LoVo (cell line): ENCODE results near the gene ZNF578.
"Not testable (repeated sequence)": the region's sequence is repeated elsewhere in the genome, so short reads cannot be mapped to it uniquely, and the experiment has no call there.

Experiments used
- DNase-seq: peaks from one replicate; pipeline ENCODE4 v3.0.0-alpha.2; 2016; ENCODE audit warnings: low spot score

The ZNF578 gene

DNA sequence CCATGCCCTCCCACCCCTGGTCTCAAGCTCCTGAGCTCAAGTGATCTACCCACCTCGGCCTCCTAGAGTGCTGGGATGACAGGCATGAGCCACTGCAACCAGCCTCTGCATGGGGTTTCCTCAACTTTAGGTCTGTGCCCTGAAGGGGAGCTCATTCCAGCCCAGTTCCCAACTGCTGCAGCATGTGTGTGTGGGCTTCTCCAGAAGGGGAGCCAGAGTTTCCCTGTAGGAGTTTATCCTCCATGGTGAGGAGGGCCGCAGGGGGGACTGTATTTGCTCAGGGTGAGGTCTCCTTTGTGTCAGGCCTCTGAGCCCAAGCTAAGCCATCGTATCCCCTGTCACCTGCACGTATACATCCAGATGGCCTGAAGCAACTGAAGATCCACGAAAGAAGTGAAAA, 62.8 kb downstream of the ZNF578 start:
- DNase-seq, result no peak

DNA sequence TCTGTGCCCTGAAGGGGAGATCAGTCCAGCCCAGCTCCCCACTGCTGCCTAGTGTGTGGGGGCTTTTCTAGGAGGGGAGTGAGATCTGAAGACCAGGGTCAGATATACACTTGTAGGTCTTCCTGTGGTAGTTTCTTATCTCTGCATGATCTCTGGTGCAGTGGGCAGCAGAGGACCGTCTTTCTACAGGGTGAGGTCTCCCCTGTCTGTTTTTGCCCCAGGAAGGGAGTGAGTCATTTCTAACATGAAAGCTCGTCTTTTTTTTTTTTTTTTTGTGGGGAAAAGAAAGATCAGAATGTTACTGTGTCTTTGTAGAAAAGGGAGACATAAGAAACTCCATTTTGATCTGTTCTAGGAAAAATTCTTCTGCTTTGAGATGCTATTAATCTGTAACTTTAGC, 65.3 kb downstream of the ZNF578 start:
- DNase-seq, result no peak

DNA sequence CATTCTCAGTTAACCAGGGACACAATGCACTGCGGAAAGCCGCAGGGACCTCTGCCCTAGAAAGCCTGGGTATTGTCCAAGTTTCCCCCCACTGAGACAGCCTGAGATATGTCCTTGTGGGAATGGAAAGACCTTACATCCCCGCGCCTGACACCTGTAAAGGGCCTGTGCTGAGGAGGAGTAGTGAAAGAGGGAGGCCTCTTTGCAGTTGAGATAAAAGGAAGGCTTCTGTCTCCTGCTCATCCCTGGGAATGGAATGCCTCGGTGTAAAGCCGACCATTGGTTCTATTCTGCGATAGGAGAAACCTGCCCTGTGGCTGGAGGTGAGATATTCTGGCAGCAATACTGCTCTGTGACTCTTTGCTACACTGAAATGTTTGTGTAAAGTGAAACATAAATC, 65.8 kb downstream of the ZNF578 start:
- not testable (repeated sequence) for DNase-seq

DNA sequence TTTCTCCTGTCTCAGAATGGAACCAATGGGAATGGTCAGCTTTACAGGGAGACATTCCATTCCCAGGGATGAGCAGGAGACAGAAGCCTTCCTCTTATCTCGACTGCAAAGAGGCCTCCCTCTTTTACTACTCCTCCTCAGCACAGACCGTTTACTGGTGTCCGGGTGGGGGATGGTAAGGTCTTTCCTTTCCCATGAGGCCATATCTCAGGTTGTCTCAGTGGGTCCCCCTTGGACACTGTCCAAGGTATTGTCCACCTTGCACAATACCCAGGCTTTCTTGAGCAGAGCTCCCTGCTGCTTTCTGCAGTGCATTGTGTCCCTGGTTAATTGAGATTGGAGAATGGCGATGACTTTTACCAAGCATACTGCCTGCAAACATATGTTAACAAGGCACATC, 66.7 kb downstream of the ZNF578 start:
- no peak for DNase-seq

DNA sequence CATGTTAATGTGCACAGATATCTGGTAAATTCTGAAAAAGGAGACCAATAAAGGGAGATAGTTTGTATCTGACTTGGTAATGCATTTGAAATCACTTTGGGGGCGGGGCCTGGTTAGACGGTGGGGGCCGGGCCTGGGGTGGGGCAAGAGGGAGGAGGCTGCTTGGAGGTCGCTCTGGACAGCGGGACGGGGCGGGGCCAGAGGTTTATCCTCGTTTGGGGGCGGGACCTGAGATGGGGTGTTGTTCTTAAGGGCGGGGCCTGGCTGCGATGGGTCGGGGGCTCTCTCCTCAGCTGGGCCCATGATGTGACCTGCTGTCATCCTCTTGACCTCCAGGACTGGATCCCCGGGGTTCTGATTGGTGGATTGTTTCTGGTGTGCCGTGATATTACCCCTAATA, 69.2 kb downstream of the ZNF578 start:
- DNase-seq, result no peak

DNA sequence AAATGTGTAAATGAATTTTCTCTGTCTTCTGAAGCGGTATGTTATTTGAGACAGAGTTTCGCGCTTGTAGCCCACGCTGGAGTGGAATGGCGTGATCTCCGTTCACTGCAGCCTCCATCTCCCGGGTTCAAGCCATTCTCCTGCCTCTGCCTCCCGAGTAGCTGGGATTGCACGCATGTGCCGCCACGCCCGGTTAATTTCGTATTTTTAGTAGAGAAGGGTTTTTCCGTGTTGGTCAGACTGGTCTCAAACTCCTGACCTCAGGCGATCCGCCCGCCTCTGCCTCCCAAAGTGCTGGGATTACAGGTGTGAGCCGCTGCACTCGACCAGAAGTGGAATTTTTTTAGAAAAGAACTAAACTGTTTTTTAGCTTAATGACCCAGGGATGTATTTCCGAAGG, 70.7 kb downstream of the ZNF578 start:
- DNase-seq, result no peak

DNA sequence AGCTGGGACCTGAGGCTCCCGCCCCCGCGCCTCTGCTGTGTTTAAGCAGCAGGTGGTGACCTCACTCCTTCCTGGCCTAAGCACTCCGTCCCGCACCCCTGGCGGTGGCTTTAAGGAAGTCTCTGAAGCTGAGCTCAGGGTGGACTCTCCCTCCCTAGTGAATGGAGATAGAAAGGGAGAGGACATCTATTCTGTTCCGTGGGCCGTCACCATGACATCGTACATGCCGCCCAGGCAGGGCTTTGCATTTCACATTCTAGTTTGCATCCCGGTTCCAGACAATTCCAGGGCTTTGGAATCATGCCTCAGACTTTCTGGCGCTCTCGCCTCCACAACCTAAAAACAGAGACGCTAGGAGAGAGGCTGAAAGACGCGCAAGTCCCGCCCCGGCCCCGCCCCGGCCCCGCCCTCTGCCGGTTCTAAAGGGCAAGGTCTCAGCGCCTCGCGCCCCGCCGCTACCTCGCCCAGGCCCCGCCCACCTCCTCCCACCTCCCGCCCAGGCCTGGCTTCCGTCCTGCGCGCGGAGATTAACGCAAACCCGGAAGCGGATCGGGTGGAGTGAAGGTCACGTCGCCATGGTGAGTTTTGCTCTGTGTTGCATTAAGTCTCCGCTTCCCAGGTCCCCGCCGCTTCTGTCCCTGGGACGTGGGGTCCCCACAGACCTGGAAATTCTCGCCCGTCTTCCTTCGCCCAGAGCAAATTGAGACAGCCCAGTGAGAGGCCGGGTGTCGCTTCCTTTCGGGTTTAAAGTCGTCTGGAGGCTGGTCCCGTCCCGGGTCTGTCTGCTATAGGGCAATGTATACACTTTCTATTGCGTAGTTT, 74.0 kb downstream of the ZNF578 start, which contains the start of gene ZNF808:
Gene ZNF808, plus strand, starts transcription at position 535 of the 822 bp plus-strand sequence. CDS start 15,617 bp downstream, outside the sequence.
- DNase-seq, result peak; percentile 91

DNA sequence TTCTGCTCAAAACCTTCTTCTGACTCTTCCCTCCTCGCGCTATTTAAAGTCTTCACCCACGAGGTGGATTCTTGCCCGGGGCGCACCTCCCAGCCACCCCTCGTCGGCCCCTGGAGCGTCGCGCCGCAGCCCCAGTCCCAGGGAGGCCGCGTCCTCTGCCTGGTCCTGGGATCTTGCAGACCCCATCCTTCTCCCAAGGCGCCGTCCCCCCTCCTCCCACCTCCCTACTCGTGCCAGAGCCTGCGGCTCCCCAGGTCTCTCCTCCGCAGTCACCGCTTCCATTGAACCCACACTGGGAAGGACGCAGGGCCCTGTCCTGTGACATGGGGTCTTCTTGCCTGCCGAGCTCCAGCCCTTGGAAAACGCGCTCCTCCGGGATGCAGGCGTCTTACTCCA, 74.6 kb downstream of the ZNF578 start:
- DNase-seq, result no peak

DNA sequence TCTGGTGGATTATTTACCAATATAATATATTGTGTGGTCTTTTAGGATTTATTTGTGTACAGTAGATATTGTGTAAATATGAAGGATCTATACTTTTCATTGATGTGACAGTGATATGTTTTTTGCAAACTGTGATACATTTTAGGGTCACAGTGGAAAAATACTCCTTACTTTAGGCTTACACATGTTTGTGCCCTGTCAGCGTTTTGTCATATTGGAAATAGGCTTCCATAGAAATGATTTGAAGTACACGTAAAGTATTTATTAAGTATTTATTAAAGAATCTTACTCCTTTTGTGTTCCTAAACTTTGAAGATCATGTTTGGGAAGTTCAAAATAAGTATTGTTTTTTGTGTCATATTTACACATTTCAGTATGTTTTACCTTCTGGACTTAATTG, 79.1 kb downstream of the ZNF578 start:
- no peak for DNase-seq

DNA sequence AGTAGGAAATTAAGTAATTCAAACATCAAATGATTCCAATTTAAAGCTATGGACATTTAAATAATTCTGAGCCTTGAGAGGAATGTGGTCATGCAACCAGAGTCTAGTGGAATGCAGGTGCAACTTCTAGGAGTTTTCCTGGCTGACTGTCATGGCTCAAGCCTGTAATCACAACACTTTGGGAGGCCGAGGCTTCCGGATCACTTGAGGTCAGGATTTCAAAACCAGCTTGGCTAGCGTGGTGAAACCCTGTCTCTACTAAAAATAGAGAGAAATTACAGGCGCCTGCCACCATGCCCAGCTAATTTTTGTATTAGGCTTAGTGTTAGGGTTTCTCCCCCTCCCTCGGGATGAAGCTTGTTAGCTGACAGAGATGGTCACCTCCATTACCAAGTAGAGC, 80.5 kb downstream of the ZNF578 start:
- DNase-seq, result no peak

DNA sequence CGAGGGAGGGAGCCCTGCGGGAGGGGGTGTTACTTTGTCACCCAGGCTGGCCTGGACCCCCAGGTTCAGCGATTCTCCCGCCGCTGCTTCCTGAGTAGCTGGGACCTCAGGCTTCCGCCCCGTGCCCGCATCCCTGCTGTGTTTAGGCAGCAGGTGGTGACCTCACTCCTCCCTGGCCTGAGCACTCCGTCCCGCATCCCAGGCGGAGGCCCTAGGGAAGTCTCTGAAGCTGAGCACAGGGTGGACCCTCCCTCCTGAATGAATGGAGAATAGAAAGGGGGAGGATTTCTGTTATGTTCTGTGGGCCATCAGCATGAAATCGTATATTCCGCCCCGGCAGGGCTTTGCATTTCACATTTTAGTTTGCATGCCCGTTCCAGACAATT, 82.0 kb downstream of the ZNF578 start:
- DNase-seq, result not testable (repeated sequence)

DNA sequence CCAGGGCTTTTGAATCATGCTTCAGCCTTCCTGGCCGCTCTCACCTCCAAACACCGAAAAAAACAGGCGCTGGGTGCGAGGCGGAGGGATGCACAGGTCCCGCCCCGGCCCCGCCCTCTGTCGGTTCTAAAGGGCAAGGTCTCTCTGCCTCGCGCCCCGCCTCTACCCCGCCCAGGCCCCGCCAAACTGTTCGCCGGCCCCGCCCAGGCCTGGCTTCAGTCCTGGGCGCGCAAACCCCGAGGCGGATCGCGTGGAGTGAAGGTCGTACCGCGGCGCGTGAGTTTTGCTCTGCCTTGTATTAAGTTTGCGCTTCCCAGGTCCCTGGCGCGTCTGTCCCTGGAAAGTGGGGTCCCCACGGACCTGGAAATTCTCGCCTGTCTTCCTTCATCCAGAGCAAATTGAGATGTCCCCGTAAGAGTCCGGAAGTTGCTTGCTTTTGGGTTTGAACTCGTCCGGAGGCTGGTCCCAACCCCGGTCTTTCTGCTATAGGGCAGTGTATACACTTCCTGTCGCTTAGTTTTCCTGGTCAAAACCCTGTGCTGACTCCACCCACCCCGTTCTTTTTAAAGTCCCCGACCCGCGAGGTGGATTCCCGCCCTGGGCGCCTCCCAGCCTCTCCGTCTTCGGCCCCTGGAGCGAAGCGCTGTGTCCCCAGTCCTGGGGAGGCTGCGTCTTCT, 82.6 kb downstream of the ZNF578 start:
- no peak for DNase-seq

DNA sequence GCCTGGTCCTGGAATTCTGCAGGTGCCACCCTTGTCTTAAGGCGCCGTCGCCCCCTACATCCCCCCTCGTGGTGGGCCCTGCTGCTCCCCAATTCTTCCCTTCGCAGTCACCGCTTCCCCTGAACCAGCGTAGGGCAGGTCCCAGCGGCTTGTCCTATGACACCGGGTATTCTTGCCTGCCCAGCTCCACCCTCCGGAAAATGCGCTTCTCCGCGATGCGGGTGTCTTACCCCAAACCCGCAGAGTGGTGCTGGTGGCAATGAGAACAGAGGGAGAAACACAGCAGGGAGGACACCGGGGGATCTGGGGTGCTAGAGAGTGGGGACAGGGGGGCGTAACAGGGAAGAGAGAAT, 83.1 kb downstream of the ZNF578 start:
- DNase-seq, result no peak

DNA sequence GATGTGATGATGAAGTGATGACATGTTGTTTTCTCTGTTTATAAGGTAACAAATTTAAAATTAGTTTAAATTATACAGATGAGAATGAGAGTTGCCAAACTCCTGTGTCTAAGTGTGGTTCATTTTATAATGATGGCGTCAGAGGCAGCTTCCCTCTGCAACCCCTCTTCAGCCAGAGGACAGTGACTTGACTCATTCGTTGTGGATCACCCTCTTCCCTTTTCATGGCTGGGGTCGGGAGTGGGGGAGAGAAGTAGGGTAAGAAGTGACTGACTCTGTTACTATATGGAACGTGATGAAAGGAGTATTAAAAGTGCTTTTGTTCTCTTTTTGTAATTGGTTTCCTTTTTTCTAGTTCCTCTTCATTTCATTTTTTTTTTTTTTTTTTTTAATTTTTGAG, 85.5 kb downstream of the ZNF578 start:
- DNase-seq, result not testable (repeated sequence)

DNA sequence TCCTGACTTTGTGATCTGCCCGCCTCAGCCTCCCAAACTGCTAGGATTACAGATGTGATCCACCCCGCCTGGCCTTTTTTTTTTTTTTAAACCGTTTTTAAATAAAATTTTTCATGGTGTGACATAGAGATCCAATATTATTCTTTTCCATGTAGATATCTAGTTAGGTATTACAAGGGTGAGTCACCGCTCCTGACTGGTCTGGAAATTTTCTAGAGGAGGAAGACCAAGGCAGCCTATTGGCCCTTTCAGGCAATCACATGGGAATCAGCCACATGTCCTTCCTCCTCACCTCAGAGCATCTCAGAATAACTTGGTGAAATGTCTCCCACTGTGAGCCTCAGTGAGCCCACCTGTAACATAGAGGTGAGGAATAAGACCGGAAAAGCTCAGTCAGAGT, 87.8 kb downstream of the ZNF578 start:
- DNase-seq, result not testable (repeated sequence)

DNA sequence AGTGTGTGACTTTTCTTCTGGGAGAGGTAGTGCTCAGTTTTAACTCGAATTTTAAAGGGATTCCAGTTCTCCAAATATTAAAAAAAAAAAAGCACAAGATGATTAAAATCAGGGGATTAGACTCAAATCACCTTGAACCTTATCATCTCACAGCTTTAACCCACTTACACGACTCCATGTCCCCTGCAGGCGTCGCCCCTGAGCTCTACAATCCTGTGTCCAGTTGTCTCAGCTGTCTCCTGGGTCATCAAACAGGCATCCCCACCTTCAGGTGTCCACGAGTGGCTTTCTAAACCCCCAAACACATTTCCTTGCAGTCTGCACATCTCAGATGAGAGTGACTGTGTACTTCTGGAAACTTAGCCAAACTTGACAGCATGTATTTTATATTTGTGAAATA, 88.3 kb downstream of the ZNF578 start:
- DNase-seq, result no peak

DNA sequence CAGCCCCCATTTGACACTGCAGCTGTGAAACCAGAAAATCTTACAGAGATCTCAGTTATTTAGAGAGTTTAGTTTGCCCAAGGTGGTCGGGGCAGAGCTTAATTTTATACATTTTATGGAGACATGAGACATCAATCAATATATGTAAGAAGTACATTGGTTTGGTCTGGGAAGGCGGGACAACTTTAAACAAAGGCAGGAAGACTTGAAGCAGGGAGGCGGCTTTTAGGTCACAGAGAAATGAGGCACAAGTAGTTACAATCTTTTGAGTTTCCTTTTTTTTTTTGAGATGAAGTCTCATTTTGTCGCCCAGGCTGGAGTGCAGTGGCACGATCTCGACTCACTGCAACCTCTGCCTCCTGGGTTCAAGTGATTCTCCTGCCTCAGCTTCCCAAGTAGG, 89.2 kb downstream of the ZNF578 start:
- DNase-seq, result not testable (repeated sequence)

DNA sequence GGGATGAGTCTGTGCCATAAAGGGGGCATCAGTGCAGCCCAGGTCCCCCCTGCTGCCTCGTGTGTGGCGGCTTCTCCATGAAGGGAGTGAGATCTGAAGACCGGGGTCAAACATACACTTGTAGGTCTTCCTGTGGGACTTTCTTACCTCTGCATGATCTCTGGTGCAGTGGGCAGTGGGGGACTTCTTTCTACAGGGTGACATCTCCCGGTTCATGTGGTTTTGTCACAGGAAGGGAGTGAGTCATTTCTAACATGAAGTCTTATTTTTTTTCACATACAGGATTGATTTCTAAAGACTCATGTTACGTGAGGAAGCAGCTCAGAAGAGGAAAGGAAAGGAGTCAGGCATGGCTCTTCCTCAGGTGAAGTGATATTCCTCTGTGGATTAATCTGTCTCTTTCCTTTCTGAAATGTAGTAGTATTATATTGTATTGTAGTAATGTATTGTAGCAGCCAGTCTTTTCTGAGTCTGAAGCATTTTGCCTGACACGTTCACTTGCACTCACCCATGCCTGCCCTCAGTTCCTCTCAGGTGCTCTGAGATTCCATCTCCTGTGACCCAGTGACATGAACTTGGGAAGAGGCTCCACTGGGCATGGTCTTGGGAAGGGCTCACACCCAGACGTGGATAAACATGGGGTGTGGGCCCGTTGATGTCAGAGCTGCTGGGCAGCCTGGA, 89.8 kb downstream of the ZNF578 start:
- DNase-seq, result no peak

DNA sequence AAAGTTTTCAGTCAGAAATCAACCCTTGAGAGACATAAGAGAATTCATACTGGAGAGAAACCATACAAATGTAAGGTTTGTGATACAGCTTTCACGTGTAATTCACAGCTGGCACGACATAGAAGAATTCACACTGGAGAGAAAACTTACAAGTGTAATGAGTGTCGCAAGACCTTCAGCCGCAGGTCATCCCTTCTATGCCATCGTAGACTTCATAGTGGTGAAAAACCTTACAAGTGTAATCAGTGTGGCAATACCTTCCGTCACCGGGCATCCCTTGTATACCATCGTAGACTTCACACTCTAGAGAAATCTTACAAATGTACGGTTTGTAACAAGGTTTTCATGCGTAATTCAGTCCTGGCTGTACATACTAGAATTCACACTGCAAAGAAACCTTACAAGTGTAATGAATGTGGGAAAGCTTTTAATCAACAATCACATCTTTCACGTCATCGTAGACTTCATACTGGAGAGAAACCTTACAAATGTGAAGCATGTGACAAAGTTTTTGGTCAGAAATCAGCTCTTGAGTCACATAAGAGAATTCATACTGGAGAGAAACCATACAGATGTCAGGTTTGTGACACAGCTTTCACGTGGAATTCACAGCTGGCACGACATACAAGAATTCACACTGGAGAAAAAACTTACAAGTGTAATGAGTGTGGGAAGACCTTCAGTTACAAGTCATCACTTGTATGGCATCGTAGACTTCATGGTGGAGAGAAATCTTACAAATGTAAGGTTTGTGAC, 101.0 kb downstream of the ZNF578 start:
- DNase-seq, result no peak

DNA sequence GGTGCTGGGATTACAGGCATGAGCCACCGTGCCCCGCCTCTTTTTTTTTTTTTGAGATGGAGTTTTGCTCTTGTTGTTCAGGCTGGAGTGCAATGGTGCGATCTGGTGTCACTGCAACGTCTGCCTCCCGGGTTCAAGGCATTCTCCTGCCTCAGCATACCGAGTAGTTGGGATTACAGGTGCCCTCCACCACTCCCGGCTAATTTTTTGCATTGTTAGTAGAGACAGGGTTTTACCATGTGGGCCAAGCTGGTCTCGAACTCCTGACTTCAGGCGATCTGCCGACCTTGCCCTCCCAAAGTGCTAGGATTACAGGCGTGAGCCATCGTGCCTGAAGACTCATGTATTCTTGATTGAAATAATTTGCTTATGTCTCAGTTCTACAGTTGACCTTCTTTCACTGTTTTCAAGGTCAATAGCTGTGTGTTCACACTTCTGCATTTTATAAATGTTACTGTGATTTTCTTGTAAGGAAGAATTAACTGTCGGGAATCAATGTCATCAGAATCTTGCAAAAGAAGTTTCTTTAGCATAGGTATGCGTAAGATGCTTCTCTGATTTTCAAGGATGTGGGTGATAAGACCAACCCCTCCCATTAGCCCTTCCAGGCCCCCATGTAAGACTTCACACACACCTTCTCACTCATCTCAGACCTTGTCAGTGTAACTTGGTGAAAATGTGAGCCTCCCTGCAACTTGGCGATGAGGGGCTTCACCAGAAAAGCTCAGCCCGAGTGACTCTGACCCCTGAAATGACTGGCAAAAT, 104.1 kb downstream of the ZNF578 start:
- no peak for DNase-seq

DNA sequence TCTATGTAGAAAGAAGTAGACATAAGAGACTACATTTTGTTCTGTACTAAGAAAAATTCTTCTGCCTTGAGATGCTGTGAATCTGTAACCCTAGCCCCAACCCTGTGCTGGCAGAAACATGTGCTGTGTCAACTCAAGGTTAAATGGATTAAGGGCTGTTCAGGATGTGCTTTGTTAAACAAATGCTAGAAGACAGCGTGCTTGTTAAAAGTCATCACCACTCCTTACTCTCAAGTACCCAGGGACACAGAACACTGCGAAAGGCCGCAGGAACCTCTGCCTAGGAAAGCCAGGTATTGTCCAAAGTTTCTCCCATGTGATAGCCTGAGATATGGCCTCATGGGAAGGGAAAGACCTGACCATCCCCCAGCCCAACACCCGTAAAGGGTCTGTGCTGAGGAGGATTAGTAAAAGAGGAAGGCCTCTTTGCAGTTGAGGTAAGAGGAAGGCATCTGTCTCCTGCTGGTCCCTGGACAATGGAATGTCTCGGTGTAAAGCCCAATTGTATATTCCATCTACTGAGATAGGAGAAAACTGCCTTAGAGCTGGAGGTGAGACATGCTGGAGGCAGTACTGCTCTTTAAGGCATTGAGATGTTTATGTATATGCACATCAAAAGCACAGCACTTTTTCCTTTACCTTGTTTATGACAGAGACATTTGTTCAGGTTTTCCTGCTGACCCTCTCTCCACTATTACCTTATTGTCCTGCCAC, 105.5 kb downstream of the ZNF578 start:
- not testable (repeated sequence) for DNase-seq
